Measurements from ENCODE around the gene DPH5.

DPH5 gene

DNA sequence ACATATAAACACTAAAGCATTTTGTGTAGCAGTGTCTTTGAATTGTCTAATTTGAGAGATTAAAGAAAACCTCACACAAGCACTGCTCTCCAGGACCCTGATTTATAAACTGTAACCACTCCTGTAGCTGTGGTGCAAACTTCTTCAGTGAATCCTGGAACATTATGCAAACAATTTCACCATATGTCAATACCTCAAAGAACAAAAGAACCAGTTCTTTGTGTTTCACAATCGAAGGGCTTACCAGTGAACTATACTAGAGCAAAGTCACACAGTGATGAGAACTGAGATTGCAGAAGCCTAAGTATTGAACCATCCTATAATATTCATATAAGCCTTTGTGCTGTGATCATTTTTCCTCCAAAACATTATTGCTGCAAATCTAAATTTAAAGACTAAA lies 21.5 kb downstream of the DPH5 start:
- H3K14ac ChIP-seq (ENCODE audit: low read length in 2 of 2), result no peak overlapping the region
- no peak overlapping the region for H3K9ac ChIP-seq (ENCODE audit: low read length)
- H3K9me3 ChIP-seq (ENCODE audit: control insufficient read depth, low read length), result no peaks in the 10 kb centered on the region
- no peak overlapping the region for H3K4me2 ChIP-seq (ENCODE audit: low read length, poor library complexity, severe bottlenecking)
- H3K4me3 ChIP-seq (ENCODE audit: insufficient read depth in 1 of 2, low read depth in 1 of 2, low read length in 2 of 2), result no peak overlapping the region
- no peak overlapping the region for H2BK15ac ChIP-seq (ENCODE audit: low read depth, poor library complexity, severe bottlenecking)
- H3K4me1 ChIP-seq (ENCODE audit: control insufficient read depth, insufficient read depth, low read depth, low read length), result no peaks in the 10 kb centered on the region
- no peak overlapping the region for H3K4ac ChIP-seq (ENCODE audit: low read depth in 1 of 2, low read length in 2 of 2)
- H4K8ac ChIP-seq (ENCODE audit: low read length), result no peak overlapping the region
- no peak overlapping the region for H3K27ac ChIP-seq (ENCODE audit: low read length, poor library complexity, severe bottlenecking)
- no peak overlapping the region for H2BK12ac ChIP-seq (ENCODE audit: low read length in 2 of 2)
- H3K79me1 ChIP-seq (replicated peaks; ENCODE audit: low read length, poor library complexity, severe bottlenecking), result peaks cover 5% of the 10 kb centered on the region
- H2BK120ac ChIP-seq (ENCODE audit: low read depth, low read length), result no peak overlapping the region
- H3K36me3 ChIP-seq (ENCODE audit: control insufficient read depth in 1 of 2, insufficient read depth in 2 of 2, low read depth in 1 of 2, low read length in 2 of 2), result peaks cover 2 to 47% of the 10 kb centered on the region in 2 experiments
- no peaks in the 10 kb centered on the region for H3K27me3 ChIP-seq (ENCODE audit: control insufficient read depth in 1 of 2, insufficient read depth in 1 of 2, low read length in 2 of 2)
- H2AFZ ChIP-seq (ENCODE audit: low read depth, low read length), result no peak overlapping the region
- H3K23ac ChIP-seq (ENCODE audit: low read length in 2 of 2), result no peak overlapping the region
- no peak overlapping the region for H2BK5ac ChIP-seq (ENCODE audit: low read depth, low read length, poor library complexity, severe bottlenecking)
- DNase-seq, result peak; percentile 57
- 80% methylated on average over 1 of the region's 1 CpG for WGBS
- H2AK5ac ChIP-seq (ENCODE audit: low read length, severe bottlenecking), result no peak overlapping the region
- H3K18ac ChIP-seq (ENCODE audit: low read depth in 1 of 2, low read length in 2 of 2), result no peak overlapping the region
- H4K91ac ChIP-seq (ENCODE audit: low read length), result no peak overlapping the region

DNA sequence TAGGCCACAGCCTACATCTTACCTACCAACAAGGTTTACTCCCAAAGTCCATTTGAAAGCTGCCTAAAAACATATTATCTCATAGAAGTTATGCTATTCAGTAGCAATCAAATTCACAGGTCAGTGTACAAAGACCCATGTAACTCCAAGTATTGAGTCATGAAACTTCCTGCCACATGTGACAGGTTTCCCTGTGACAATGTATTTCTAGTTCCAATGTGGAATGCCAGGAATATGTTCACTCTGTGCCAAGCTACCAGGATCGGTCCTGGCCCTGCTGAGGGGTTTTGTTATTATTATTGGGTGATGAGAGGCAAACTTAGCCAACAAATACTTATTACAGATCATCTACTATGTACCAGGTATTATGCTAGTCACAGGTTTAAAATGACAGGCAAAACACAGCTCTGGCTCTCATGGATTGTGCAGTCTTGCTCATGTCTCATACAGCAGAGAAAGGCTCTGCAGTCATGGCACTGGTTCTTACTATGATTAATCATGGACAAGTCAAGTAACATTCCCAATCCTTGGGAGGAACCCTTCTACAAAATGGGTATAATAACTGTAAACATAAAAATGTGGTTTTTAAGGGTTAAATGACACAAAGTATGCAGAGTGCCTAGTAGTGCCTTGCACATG lies 22.5 kb downstream of the DPH5 start:
- H3K79me1 ChIP-seq (replicated peaks; ENCODE audit: low read length, poor library complexity, severe bottlenecking), result peaks cover 6% of the 10 kb centered on the region
- H2AK5ac ChIP-seq (ENCODE audit: low read length, severe bottlenecking), result no peak overlapping the region
- no peak overlapping the region for H3K23ac ChIP-seq (ENCODE audit: low read length in 2 of 2)
- no peak overlapping the region for H3K9ac ChIP-seq (ENCODE audit: low read length)
- no peak overlapping the region for H2BK15ac ChIP-seq (ENCODE audit: low read depth, poor library complexity, severe bottlenecking)
- no peak overlapping the region for H2AFZ ChIP-seq (ENCODE audit: low read depth, low read length)
- no peak overlapping the region for H3K4me2 ChIP-seq (ENCODE audit: low read length, poor library complexity, severe bottlenecking)
- no peak overlapping the region for H3K4ac ChIP-seq (ENCODE audit: low read depth in 1 of 2, low read length in 2 of 2)
- H2BK120ac ChIP-seq (ENCODE audit: low read depth, low read length), result no peak overlapping the region
- no peak overlapping the region for H3K14ac ChIP-seq (ENCODE audit: low read length in 2 of 2)
- no peak overlapping the region for H4K91ac ChIP-seq (ENCODE audit: low read length)
- no peak overlapping the region for H3K18ac ChIP-seq (ENCODE audit: low read depth in 1 of 2, low read length in 2 of 2)
- H2BK5ac ChIP-seq (ENCODE audit: low read depth, low read length, poor library complexity, severe bottlenecking), result no peak overlapping the region
- DNase-seq, result no peak
- no peaks in the 10 kb centered on the region for H3K9me3 ChIP-seq (ENCODE audit: control insufficient read depth, low read length)
- H3K27me3 ChIP-seq (ENCODE audit: control insufficient read depth in 1 of 2, insufficient read depth in 1 of 2, low read length in 2 of 2), result no peaks in the 10 kb centered on the region
- no peaks in the 10 kb centered on the region for H3K4me1 ChIP-seq (ENCODE audit: control insufficient read depth, insufficient read depth, low read depth, low read length)
- no peak overlapping the region for H3K27ac ChIP-seq (ENCODE audit: low read length, poor library complexity, severe bottlenecking)
- no CpG with 5 or more reads among the region's 1 CpG for WGBS
- H4K8ac ChIP-seq (ENCODE audit: low read length), result no peak overlapping the region
- peaks cover 3 to 49% of the 10 kb centered on the region in 2 experiments for H3K36me3 ChIP-seq (ENCODE audit: control insufficient read depth in 1 of 2, insufficient read depth in 2 of 2, low read depth in 1 of 2, low read length in 2 of 2)
- no peak overlapping the region for H3K4me3 ChIP-seq (ENCODE audit: insufficient read depth in 1 of 2, low read depth in 1 of 2, low read length in 2 of 2)
- H2BK12ac ChIP-seq (ENCODE audit: low read length in 2 of 2), result peak overlapping the region in 1 of 2 experiments; percentile 42

DNA sequence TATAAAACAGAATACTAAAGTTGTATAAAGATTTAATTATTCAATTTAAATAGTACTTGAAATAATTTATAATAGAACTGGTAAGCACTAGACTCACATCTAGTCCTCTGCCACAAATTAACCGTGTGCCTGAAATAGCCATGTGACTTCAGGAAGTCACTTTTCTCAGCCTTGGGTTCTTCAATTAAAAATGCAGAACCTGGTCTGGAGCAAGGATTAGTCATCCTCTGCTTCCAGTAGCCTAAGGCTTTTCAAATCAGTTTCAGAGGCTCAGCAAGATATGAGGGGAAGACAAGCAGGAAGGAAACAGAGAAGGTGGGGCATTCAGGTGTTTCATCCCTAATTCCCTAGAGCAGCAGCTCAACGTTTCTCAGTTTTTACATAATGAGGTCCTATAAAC lies 23.0 kb downstream of the DPH5 start:
- H3K14ac ChIP-seq (ENCODE audit: low read length in 2 of 2), result no peak overlapping the region
- WGBS, result 40% methylated on average over 2 of the region's 2 CpGs

DNA sequence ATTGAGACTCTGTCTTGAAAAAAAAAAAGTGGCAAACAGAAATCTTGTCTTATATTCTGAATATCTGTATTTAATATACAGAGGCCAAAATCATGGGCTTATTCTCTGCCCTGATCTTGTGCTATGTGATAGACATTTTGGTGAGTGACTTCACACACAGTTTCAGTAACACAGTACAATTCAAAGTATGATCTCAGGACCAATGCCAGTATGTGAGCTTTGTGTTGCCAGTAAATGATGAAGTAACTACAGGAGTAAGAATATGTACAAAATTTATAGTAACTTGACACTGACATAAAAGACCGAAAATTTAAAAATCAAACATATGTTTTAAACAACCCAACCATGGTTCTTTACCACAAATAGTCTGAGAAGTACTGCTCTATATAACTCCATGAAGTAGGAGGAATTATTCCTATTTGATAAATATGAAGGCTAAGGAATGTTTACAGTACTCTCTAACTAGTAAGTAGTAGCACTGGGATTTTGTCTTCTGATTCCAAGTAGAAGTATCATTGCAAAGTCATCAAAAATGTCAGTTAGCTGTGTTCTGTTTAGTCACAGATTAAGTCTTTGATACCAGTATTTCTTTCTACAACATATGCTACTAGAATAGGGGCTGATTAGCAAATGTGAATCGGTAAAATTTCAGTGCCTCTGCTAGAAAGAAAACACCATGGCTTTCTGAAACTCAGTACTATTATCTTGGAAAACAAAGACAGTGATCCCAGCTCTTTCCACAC lies 25.3 kb downstream of the DPH5 start:
- H2BK120ac ChIP-seq (ENCODE audit: low read depth, low read length), result no peak overlapping the region
- no peaks in the 10 kb centered on the region for H3K9me3 ChIP-seq (ENCODE audit: control insufficient read depth, low read length)
- no peak overlapping the region for H2AK5ac ChIP-seq (ENCODE audit: low read length, severe bottlenecking)
- no peak overlapping the region for H3K4ac ChIP-seq (ENCODE audit: low read depth in 1 of 2, low read length in 2 of 2)
- H3K18ac ChIP-seq (ENCODE audit: low read depth in 1 of 2, low read length in 2 of 2), result no peak overlapping the region
- H3K23ac ChIP-seq (ENCODE audit: low read length in 2 of 2), result no peak overlapping the region
- no peak overlapping the region for H3K27ac ChIP-seq (ENCODE audit: low read length, poor library complexity, severe bottlenecking)
- H3K4me3 ChIP-seq (ENCODE audit: insufficient read depth in 1 of 2, low read depth in 1 of 2, low read length in 2 of 2), result no peak overlapping the region
- no peak overlapping the region for H4K8ac ChIP-seq (ENCODE audit: low read length)
- H3K79me1 ChIP-seq (replicated peaks; ENCODE audit: low read length, poor library complexity, severe bottlenecking), result peaks cover 5% of the 10 kb centered on the region
- WGBS, result no CpG with 5 or more reads among the region's 2 CpGs
- H3K27me3 ChIP-seq (ENCODE audit: control insufficient read depth in 1 of 2, insufficient read depth in 1 of 2, low read length in 2 of 2), result no peaks in the 10 kb centered on the region
- no peak overlapping the region for H3K4me2 ChIP-seq (ENCODE audit: low read length, poor library complexity, severe bottlenecking)
- H3K4me1 ChIP-seq (ENCODE audit: control insufficient read depth, insufficient read depth, low read depth, low read length), result no peaks in the 10 kb centered on the region
- no peak overlapping the region for H2AFZ ChIP-seq (ENCODE audit: low read depth, low read length)
- H3K36me3 ChIP-seq (ENCODE audit: control insufficient read depth in 1 of 2, insufficient read depth in 2 of 2, low read depth in 1 of 2, low read length in 2 of 2), result peaks cover 3 to 58% of the 10 kb centered on the region in 2 experiments
- no peak overlapping the region for H3K14ac ChIP-seq (ENCODE audit: low read length in 2 of 2)
- no peak overlapping the region for H4K91ac ChIP-seq (ENCODE audit: low read length)
- no peak overlapping the region for H2BK12ac ChIP-seq (ENCODE audit: low read length in 2 of 2)
- H3K9ac ChIP-seq (ENCODE audit: low read length), result no peak overlapping the region
- DNase-seq, result no peak
- no peak overlapping the region for H2BK15ac ChIP-seq (ENCODE audit: low read depth, poor library complexity, severe bottlenecking)
- no peak overlapping the region for H2BK5ac ChIP-seq (ENCODE audit: low read depth, low read length, poor library complexity, severe bottlenecking)

More for the DNA sequence above, 23.0 kb downstream of the DPH5 start:
- DNase-seq, result no peak
- H3K79me1 ChIP-seq (replicated peaks; ENCODE audit: low read length, poor library complexity, severe bottlenecking), result peaks cover 7% of the 10 kb centered on the region
- no peak overlapping the region for H3K4me2 ChIP-seq (ENCODE audit: low read length, poor library complexity, severe bottlenecking)
- H4K91ac ChIP-seq (ENCODE audit: low read length), result no peak overlapping the region
- no peaks in the 10 kb centered on the region for H3K9me3 ChIP-seq (ENCODE audit: control insufficient read depth, low read length)
- H2BK15ac ChIP-seq (ENCODE audit: low read depth, poor library complexity, severe bottlenecking), result no peak overlapping the region
- no peak overlapping the region for H2BK120ac ChIP-seq (ENCODE audit: low read depth, low read length)
- no peaks in the 10 kb centered on the region for H3K27me3 ChIP-seq (ENCODE audit: control insufficient read depth in 1 of 2, insufficient read depth in 1 of 2, low read length in 2 of 2)
- H3K27ac ChIP-seq (ENCODE audit: low read length, poor library complexity, severe bottlenecking), result no peak overlapping the region
- no peak overlapping the region for H2BK5ac ChIP-seq (ENCODE audit: low read depth, low read length, poor library complexity, severe bottlenecking)
- H2AK5ac ChIP-seq (ENCODE audit: low read length, severe bottlenecking), result no peak overlapping the region
- no peaks in the 10 kb centered on the region for H3K4me1 ChIP-seq (ENCODE audit: control insufficient read depth, insufficient read depth, low read depth, low read length)
- no peak overlapping the region for H3K4me3 ChIP-seq (ENCODE audit: insufficient read depth in 1 of 2, low read depth in 1 of 2, low read length in 2 of 2)
- no peak overlapping the region for H2BK12ac ChIP-seq (ENCODE audit: low read length in 2 of 2)
- H3K9ac ChIP-seq (ENCODE audit: low read length), result no peak overlapping the region
- H3K18ac ChIP-seq (ENCODE audit: low read depth in 1 of 2, low read length in 2 of 2), result no peak overlapping the region
- no peak overlapping the region for H3K4ac ChIP-seq (ENCODE audit: low read depth in 1 of 2, low read length in 2 of 2)
- H2AFZ ChIP-seq (ENCODE audit: low read depth, low read length), result no peak overlapping the region
- no peak overlapping the region for H3K23ac ChIP-seq (ENCODE audit: low read length in 2 of 2)
- H4K8ac ChIP-seq (ENCODE audit: low read length), result no peak overlapping the region
- peaks cover 3 to 52% of the 10 kb centered on the region in 2 experiments for H3K36me3 ChIP-seq (ENCODE audit: control insufficient read depth in 1 of 2, insufficient read depth in 2 of 2, low read depth in 1 of 2, low read length in 2 of 2)
